Measurements from ENCODE around the gene MAPRE2. TPM values are rescaled to one million over a fixed set of nuclear protein-coding genes. Genes with fewer than 3 reads are reported as not detected.
A peak's percentile ranks its signal among the peaks of the same experiment; 100 is the strongest.

The MAPRE2 gene
- total and polyA plus RNA-seq, 2 of the 13 experiments (the other 11 are each of a cell fraction or from before 2014, with no cell fraction given) = 34.5 to 67.9 TPM

- no peak overlapping the region for H3K9ac ChIP-seq (ENCODE audit: insufficient read depth, low read depth, low read length)
- H3K4me1 ChIP-seq (ENCODE audit: insufficient read depth, low read length) = 0 out of 2 replicates have a peak, but pooled peaks cover 11% of the 10 kb centered on the region
- no peak overlapping the region for H2AFZ ChIP-seq (ENCODE audit: low read length)
- no peaks in the 10 kb centered on the region for H3K79me2 ChIP-seq (ENCODE audit: insufficient read depth, low read length)
- CTCF ChIA-PET (ENCODE audit: low intra/inter-chr PET ratio, low total read pairs) = no interaction called here
- POLR2A ChIA-PET = no interaction called here
- intact Hi-C loops (cut with micrococcal nuclease; ENCODE audit: unreplicated experiment) (no loop called here), in situ Hi-C loops (cut with HindIII; ENCODE audit: extremely low pct_ligation_motif_present, low pct_unique_long_range_greater_than_20kb) (loop anchor here (25.0 kb wide), 1 partner anchor 126 kb away; no protein-coding TSS in a partner anchor)
- no peak for TF ChIP-seq ZNF160 (CRISPR knock-in tag; IDR thresholded peaks at IDR 0.05)
- TF ChIP-seq SP2 (CRISPR knock-in tag; IDR thresholded peaks at IDR 0.05) = no peak
- peak; percentile 27 for TF ChIP-seq RBM22 (optimal IDR thresholded peaks at IDR 0.05; ENCODE audit: low read length)
- no peak for ATAC-seq
- H3K27ac ChIP-seq (ENCODE audit: extremely low read length, insufficient read depth, low read length) = no peak overlapping the region
- no peak overlapping the region for H3K4me2 ChIP-seq (ENCODE audit: low read depth, low read length)
- DNase-seq (ENCODE audit: low spot score) = no peak
- BruUV-seq (replicated peaks) = no TSS peak
- FAIRE-seq = no peak
- H3K36me3 ChIP-seq (replicated peaks in 1 of 2; ENCODE audit: control insufficient read depth in 1 of 2, insufficient read depth in 2 of 2, low read length in 2 of 2) = peaks cover 22 to 61% of the 10 kb centered on the region in 2 experiments; a peak in 4 of 5 replicates
- no peaks in the 10 kb centered on the region for H3K27me3 ChIP-seq (ENCODE audit: control insufficient read depth in 1 of 2, insufficient read depth in 2 of 2, low read length in 2 of 2)
- H4K20me1 ChIP-seq (ENCODE audit: insufficient read depth, low read length) = no peaks in the 10 kb centered on the region
- no peak overlapping the region for H3K4me3 ChIP-seq (replicated peaks in 1 of 3; ENCODE audit: insufficient read depth in 1 of 3, low read depth in 2 of 3, low read length in 3 of 3)
- 79% methylated on average over 6 of the region's 6 CpGs for WGBS (ENCODE audit: low lambda C conversion rate)
- no peaks in the 10 kb centered on the region for H3K9me3 ChIP-seq (ENCODE audit: low read length)
These were observed 97.6 kb downstream of the MAPRE2 start for GRCh38 chr18:35138773-35139172.

- intact Hi-C loops (cut with micrococcal nuclease; ENCODE audit: unreplicated experiment) (no loop called here), in situ Hi-C loops (cut with HindIII; ENCODE audit: extremely low pct_ligation_motif_present, low pct_unique_long_range_greater_than_20kb) (loop anchor here (25.0 kb wide), 1 partner anchor 127 kb away; no protein-coding TSS in a partner anchor)
- H3K4me2 ChIP-seq (ENCODE audit: low read depth, low read length) = no peak overlapping the region
- H3K4me3 ChIP-seq (replicated peaks in 1 of 3; ENCODE audit: insufficient read depth in 1 of 3, low read depth in 2 of 3, low read length in 3 of 3) = no peak overlapping the region
- FAIRE-seq (no peak), ATAC-seq (no peak), DNase-seq (ENCODE audit: low spot score) (no peak)
- 94% methylated on average over 3 of the region's 3 CpGs for WGBS (ENCODE audit: low lambda C conversion rate)
- 0 out of 2 replicates have a peak, but pooled peaks cover 17% of the 10 kb centered on the region for H3K4me1 ChIP-seq (ENCODE audit: insufficient read depth, low read length)
- H3K36me3 ChIP-seq (replicated peaks in 1 of 2; ENCODE audit: control insufficient read depth in 1 of 2, insufficient read depth in 2 of 2, low read length in 2 of 2) = peaks cover 20 to 54% of the 10 kb centered on the region in 2 experiments; a peak in 4 of 5 replicates
- ChIA-PET CTCF (ENCODE audit: low intra/inter-chr PET ratio, low total read pairs) (no interaction called here), POLR2A (no interaction called here)
- H2AFZ ChIP-seq (ENCODE audit: low read length) = no peak overlapping the region
- H3K9me3 ChIP-seq (ENCODE audit: low read length) = no peaks in the 10 kb centered on the region
- H3K9ac ChIP-seq (ENCODE audit: insufficient read depth, low read depth, low read length) = no peak overlapping the region
- no peaks in the 10 kb centered on the region for H4K20me1 ChIP-seq (ENCODE audit: insufficient read depth, low read length)
- no peak overlapping the region for H3K27ac ChIP-seq (ENCODE audit: extremely low read length, insufficient read depth, low read length)
- no peaks in the 10 kb centered on the region for H3K27me3 ChIP-seq (ENCODE audit: control insufficient read depth in 1 of 2, insufficient read depth in 2 of 2, low read length in 2 of 2)
- H3K79me2 ChIP-seq (ENCODE audit: insufficient read depth, low read length) = no peaks in the 10 kb centered on the region
- no TSS peak for BruUV-seq (replicated peaks)
- no peak for TF ChIP-seq SRY (CRISPR knock-in tag; IDR thresholded peaks at IDR 0.05)
- TF ChIP-seq TOPORS (CRISPR knock-in tag; IDR thresholded peaks at IDR 0.05) = no peak
- TF ChIP-seq KAT2B (IDR thresholded peaks at IDR 0.05; ENCODE audit: borderline replicate concordance, low read depth, low read length) = no peak
- TF ChIP-seq GLI4 (CRISPR knock-in tag; IDR thresholded peaks at IDR 0.05; ENCODE audit: borderline replicate concordance) = no peak
- no peak for TF ChIP-seq RXRB (CRISPR knock-in tag; IDR thresholded peaks at IDR 0.05; ENCODE audit: borderline replicate concordance)
- TF ChIP-seq SRSF1 (optimal IDR thresholded peaks at IDR 0.05; ENCODE audit: low read depth, low read length) = no peak
- no peak for TF ChIP-seq ZNF891 (CRISPR knock-in tag; IDR thresholded peaks at IDR 0.05)
- no peak for TF ChIP-seq SALL2 (CRISPR knock-in tag; IDR thresholded peaks at IDR 0.05)
- TF ChIP-seq FOXJ3 (CRISPR knock-in tag; IDR thresholded peaks at IDR 0.05; ENCODE audit: borderline replicate concordance) = no peak
- no peak for TF ChIP-seq BORCS8-MEF2B (CRISPR knock-in tag; IDR thresholded peaks at IDR 0.05)
- TF ChIP-seq SIN3B (IDR thresholded peaks at IDR 0.05; ENCODE audit: low read length) = no peak
- no peak for TF ChIP-seq ZBTB1 (CRISPR knock-in tag; IDR thresholded peaks at IDR 0.05; ENCODE audit: borderline replicate concordance)
- no peak for TF ChIP-seq EP300 (IDR thresholded peaks at IDR 0.05; ENCODE audit: low read depth in 2 of 2, low read length in 2 of 2)
- no peak for TF ChIP-seq EP300 (CRISPR knock-in tag; IDR thresholded peaks at IDR 0.05; ENCODE audit: borderline replicate concordance)
- no peak for TF ChIP-seq ZBTB49 (CRISPR knock-in tag; IDR thresholded peaks at IDR 0.05; ENCODE audit: borderline replicate concordance)
- no peak for TF ChIP-seq CHD4 (IDR thresholded peaks at IDR 0.05; ENCODE audit: borderline replicate concordance, low read length)
These were observed 98.3 kb downstream of the MAPRE2 start for GRCh38 chr18:35139517-35139916.

All from HepG2 (cell line).